Measurements from ENCODE around the gene CCDC92.

CCDC92 gene

GRCh38 chr12:123893276-123893675, 79.4 kb downstream of the CCDC92 start:
- H3K4me2 ChIP-seq (ENCODE audit: low read depth, low read length, poor library complexity, severe bottlenecking), result no peak overlapping the region
- no peak overlapping the region for H2AFZ ChIP-seq (ENCODE audit: low read depth, low read length, severe bottlenecking)
- H3K27me3 ChIP-seq (ENCODE audit: low read length), result no peaks in the 10 kb centered on the region
- H3K9me2 ChIP-seq (replicated peaks; ENCODE audit: insufficient read depth, low read length), result no peaks in the 10 kb centered on the region
- TF ChIP-seq EZH2phosphoT487 (conservative IDR thresholded peaks at IDR 0.05; ENCODE audit: low read length) (no peak), CTCF (IDR thresholded peaks at IDR 0.05; ENCODE audit: insufficient read depth, low read length, poor library complexity, severe bottlenecking) (no peak)
- no peaks in the 10 kb centered on the region for H3K36me3 ChIP-seq (ENCODE audit: low read length)
- H3K9me3 ChIP-seq (ENCODE audit: insufficient read depth, low read length), result no peaks in the 10 kb centered on the region
- H3K27ac ChIP-seq (ENCODE audit: low read depth, low read length), result no peak overlapping the region
- H3K9ac ChIP-seq (ENCODE audit: low read length), result no peak overlapping the region
- no peaks in the 10 kb centered on the region for H3F3A ChIP-seq (ENCODE audit: insufficient read depth)
- no peaks in the 10 kb centered on the region for H4K20me1 ChIP-seq (ENCODE audit: low read depth, low read length)
- no peak overlapping the region for H3K4me3 ChIP-seq (ENCODE audit: insufficient read depth, low read length, poor library complexity, severe bottlenecking)
- no peaks in the 10 kb centered on the region for H3K79me2 ChIP-seq (ENCODE audit: insufficient read depth, low read length)

- Histone ChIP-seq H3K36me3 (ENCODE audit: low read length) (no peaks in the 10 kb centered on the region), H3K27me3 (ENCODE audit: low read length) (no peaks in the 10 kb centered on the region), H3K9ac (ENCODE audit: low read length) (no peak overlapping the region), H2AFZ (ENCODE audit: low read depth, low read length, severe bottlenecking) (no peak overlapping the region), H3K79me2 (ENCODE audit: insufficient read depth, low read length) (no peaks in the 10 kb centered on the region), H4K20me1 (ENCODE audit: low read depth, low read length) (no peaks in the 10 kb centered on the region), H3K27ac (ENCODE audit: low read depth, low read length) (no peak overlapping the region), H3F3A (ENCODE audit: insufficient read depth) (no peaks in the 10 kb centered on the region), H3K4me2 (ENCODE audit: low read depth, low read length, poor library complexity, severe bottlenecking) (no peak overlapping the region), H3K4me3 (ENCODE audit: insufficient read depth, low read length, poor library complexity, severe bottlenecking) (no peak overlapping the region), H3K9me3 (ENCODE audit: insufficient read depth, low read length) (no peaks in the 10 kb centered on the region), H3K9me2 (replicated peaks; ENCODE audit: insufficient read depth, low read length) (no peaks in the 10 kb centered on the region)
- no peak for TF ChIP-seq CTCF (IDR thresholded peaks at IDR 0.05; ENCODE audit: insufficient read depth, low read length, poor library complexity, severe bottlenecking)
- no peak for TF ChIP-seq EZH2phosphoT487 (conservative IDR thresholded peaks at IDR 0.05; ENCODE audit: low read length)
These were observed 79.8 kb downstream of the CCDC92 start for GRCh38 chr12:123892853-123893252.

- Histone ChIP-seq H3K4me3 (ENCODE audit: insufficient read depth, low read length, poor library complexity, severe bottlenecking) (no peak overlapping the region), H2AFZ (ENCODE audit: low read depth, low read length, severe bottlenecking) (no peak overlapping the region), H3F3A (ENCODE audit: insufficient read depth) (no peaks in the 10 kb centered on the region), H4K20me1 (ENCODE audit: low read depth, low read length) (no peaks in the 10 kb centered on the region), H3K9me2 (replicated peaks; ENCODE audit: insufficient read depth, low read length) (no peaks in the 10 kb centered on the region), H3K4me2 (ENCODE audit: low read depth, low read length, poor library complexity, severe bottlenecking) (no peak overlapping the region), H3K27me3 (ENCODE audit: low read length) (no peaks in the 10 kb centered on the region), H3K27ac (ENCODE audit: low read depth, low read length) (no peak overlapping the region), H3K79me2 (ENCODE audit: insufficient read depth, low read length) (no peaks in the 10 kb centered on the region), H3K9ac (ENCODE audit: low read length) (no peak overlapping the region), H3K36me3 (ENCODE audit: low read length) (no peaks in the 10 kb centered on the region), H3K9me3 (ENCODE audit: insufficient read depth, low read length) (no peaks in the 10 kb centered on the region)
- no peak for TF ChIP-seq EZH2phosphoT487 (conservative IDR thresholded peaks at IDR 0.05; ENCODE audit: low read length)
- TF ChIP-seq CTCF (IDR thresholded peaks at IDR 0.05; ENCODE audit: insufficient read depth, low read length, poor library complexity, severe bottlenecking), result no peak
These were observed 80.5 kb downstream of the CCDC92 start for GRCh38 chr12:123892180-123892559.
